ENCODE data around the gene KCNQ1. TPM values are rescaled to one million over a fixed set of nuclear protein-coding genes. Genes with fewer than 3 reads are reported as not detected.

Gene KCNQ1
- total and polyA plus RNA-seq, 2 of the 13 experiments (the other 11 are each of a cell fraction or from before 2014, with no cell fraction given): 0.02 to 0.08 TPM

GRCh38 chr11:2874963-2875362, 430.2 kb downstream of the KCNQ1 start:
- Histone ChIP-seq H3K4me1 (ENCODE audit: insufficient read depth, low read length) (no peaks in the 10 kb centered on the region), H3K4me3 (replicated peaks in 1 of 3; ENCODE audit: insufficient read depth in 1 of 3, low read depth in 2 of 3, low read length in 3 of 3) (no peak overlapping the region), H4K20me1 (ENCODE audit: insufficient read depth, low read length) (peaks cover 4% of the 10 kb centered on the region; the same call in 1 of the 2 replicates), H3K79me2 (ENCODE audit: insufficient read depth, low read length) (no peaks in the 10 kb centered on the region), H2AFZ (ENCODE audit: low read length) (no peak overlapping the region), H3K4me2 (ENCODE audit: low read depth, low read length) (no peak overlapping the region), H3K27ac (ENCODE audit: extremely low read length, insufficient read depth, low read length) (no peak overlapping the region), H3K36me3 (replicated peaks in 1 of 2; ENCODE audit: control insufficient read depth in 1 of 2, insufficient read depth in 2 of 2, low read length in 2 of 2) (no peaks in the 10 kb centered on the region), H3K9me3 (ENCODE audit: low read length) (no peaks in the 10 kb centered on the region), H3K9ac (ENCODE audit: insufficient read depth, low read depth, low read length) (no peak overlapping the region), H3K27me3 (ENCODE audit: control insufficient read depth in 1 of 2, insufficient read depth in 2 of 2, low read length in 2 of 2) (peaks cover 2 to 53% of the 10 kb centered on the region in 2 experiments; a peak in 4 of 5 replicates)
- intact Hi-C loops (cut with micrococcal nuclease; ENCODE audit: unreplicated experiment) (no loop called here), in situ Hi-C loops (cut with HindIII; ENCODE audit: extremely low pct_ligation_motif_present, low pct_unique_long_range_greater_than_20kb) (no loop called here)
- no TSS peak for BruUV-seq (replicated peaks)
- CTCF ChIA-PET (ENCODE audit: low intra/inter-chr PET ratio, low total read pairs): no interaction called here
- POLR2A ChIA-PET: no interaction called here
- FAIRE-seq: no peak
- WGBS (ENCODE audit: low lambda C conversion rate): 69% methylated on average over 10 of the region's 10 CpGs
- DNase-seq (ENCODE audit: low spot score): no peak
- ATAC-seq: no peak
- no peak for TF ChIP-seq SMARCC2 (IDR thresholded peaks at IDR 0.05)
- no peak for TF ChIP-seq ZKSCAN5 (CRISPR knock-in tag; IDR thresholded peaks at IDR 0.05)
- TF ChIP-seq BCL3 (CRISPR knock-in tag; IDR thresholded peaks at IDR 0.05): no peak
- TF ChIP-seq ZNF576 (CRISPR knock-in tag; IDR thresholded peaks at IDR 0.05): no peak
- no peak for TF ChIP-seq ZHX2 (IDR thresholded peaks at IDR 0.05; ENCODE audit: low read depth)
- TF ChIP-seq ZHX2 (CRISPR knock-in tag; IDR thresholded peaks at IDR 0.05; ENCODE audit: borderline replicate concordance): no peak

Measured in HepG2 (cell line).